PC-9 (cell line): ENCODE measurements around the gene MAP4.

Experiments used
- EZH2 ChIP-seq: fragments of 200-600 bp; sonication (generic); IDR thresholded peaks from 2 replicates; pipeline ENCODE4 v1.8.0; 2017; ENCODE audit warnings: antibody characterized with exemption, low read depth
- TF ChIP-seq, protein P1 (sequence below): fragments of 200-600 bp; sonication (generic); conservative IDR thresholded peaks from 2 replicates; pipeline ENCODE4 v1.6.1; 2017; ENCODE audit warnings: mixed run types, antibody characterized with exemption, mild to moderate bottlenecking, moderate library complexity

DNA sequence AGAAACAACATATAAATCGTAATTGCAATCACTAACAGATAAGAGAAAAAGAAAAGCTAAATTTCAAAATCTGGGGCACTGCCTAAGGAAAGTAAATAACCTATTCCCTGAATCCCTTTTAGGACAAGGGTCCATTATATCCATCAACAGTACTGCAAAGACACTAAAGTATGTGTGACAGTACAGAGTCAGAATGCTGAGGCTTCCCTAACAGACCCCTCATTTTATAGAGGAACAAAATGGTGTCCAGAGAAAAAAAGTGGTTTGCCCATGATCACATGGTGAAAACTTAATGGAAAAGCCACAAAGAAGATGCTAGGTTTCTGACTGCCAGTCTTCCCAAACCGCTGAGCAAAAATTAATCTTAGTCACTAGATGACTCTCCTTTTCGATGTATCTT, 119.5 kb downstream of the MAP4 start:
- TF ChIP-seq, protein P1, sequence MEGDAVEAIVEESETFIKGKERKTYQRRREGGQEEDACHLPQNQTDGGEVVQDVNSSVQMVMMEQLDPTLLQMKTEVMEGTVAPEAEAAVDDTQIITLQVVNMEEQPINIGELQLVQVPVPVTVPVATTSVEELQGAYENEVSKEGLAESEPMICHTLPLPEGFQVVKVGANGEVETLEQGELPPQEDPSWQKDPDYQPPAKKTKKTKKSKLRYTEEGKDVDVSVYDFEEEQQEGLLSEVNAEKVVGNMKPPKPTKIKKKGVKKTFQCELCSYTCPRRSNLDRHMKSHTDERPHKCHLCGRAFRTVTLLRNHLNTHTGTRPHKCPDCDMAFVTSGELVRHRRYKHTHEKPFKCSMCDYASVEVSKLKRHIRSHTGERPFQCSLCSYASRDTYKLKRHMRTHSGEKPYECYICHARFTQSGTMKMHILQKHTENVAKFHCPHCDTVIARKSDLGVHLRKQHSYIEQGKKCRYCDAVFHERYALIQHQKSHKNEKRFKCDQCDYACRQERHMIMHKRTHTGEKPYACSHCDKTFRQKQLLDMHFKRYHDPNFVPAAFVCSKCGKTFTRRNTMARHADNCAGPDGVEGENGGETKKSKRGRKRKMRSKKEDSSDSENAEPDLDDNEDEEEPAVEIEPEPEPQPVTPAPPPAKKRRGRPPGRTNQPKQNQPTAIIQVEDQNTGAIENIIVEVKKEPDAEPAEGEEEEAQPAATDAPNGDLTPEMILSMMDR: no peak
- no peak for TF ChIP-seq EZH2
